HepG2 (cell line): ENCODE results near the gene FBXO44. TPM values are rescaled to one million over a fixed set of nuclear protein-coding genes. Genes with fewer than 3 reads are reported as not detected.

Experiments
- AGO2 ChIP-seq: fragments of 200-400 bp; formaldehyde crosslinking; optimal IDR thresholded peaks from 2 replicates; pipeline ENCODE3; 2017; ENCODE audit warnings: mild to moderate bottlenecking, low read depth, low read length, moderate library complexity
- BCL3 ChIP-seq: sonication (generic); formaldehyde crosslinking; IDR thresholded peaks from 2 replicates; pipeline ENCODE4 v1.5.1; 2020; ENCODE audit warnings: mild to moderate bottlenecking, missing genetic modification reagents, moderate library complexity
- FOSL1 ChIP-seq: sonication (generic); formaldehyde crosslinking; IDR thresholded peaks from 2 replicates; pipeline ENCODE4 v1.9.0; 2021; ENCODE audit warnings: missing genetic modification reagents, borderline replicate concordance
- HNRNPLL ChIP-seq: fragments of 200-400 bp; formaldehyde crosslinking; IDR thresholded peaks from 2 replicates; pipeline ENCODE4 v1.6.1; 2017; ENCODE audit warnings: mild to moderate bottlenecking, low read depth, low read length; ENCODE audit not compliant: poor library complexity, severe bottlenecking
- MEIS2 ChIP-seq: sonication (generic); formaldehyde crosslinking; IDR thresholded peaks from 2 replicates; pipeline ENCODE4 v1.9.0; 2021; ENCODE audit warnings: mild to moderate bottlenecking, missing genetic modification reagents
- NFKBIZ ChIP-seq: IDR thresholded peaks from 2 replicates; pipeline ENCODE4 v1.6.1; 2018; ENCODE audit warnings: missing genetic modification reagents, missing compliant biosample characterization
- PHF20 ChIP-seq: sonication (generic); formaldehyde crosslinking; IDR thresholded peaks from 2 replicates; pipeline ENCODE4 v1.5.0; 2020; ENCODE audit warnings: mild to moderate bottlenecking, missing genetic modification reagents
- PRPF4 ChIP-seq: fragments of 200-400 bp; formaldehyde crosslinking; IDR thresholded peaks from 2 replicates; pipeline ENCODE4 v1.6.1; 2016; ENCODE audit warnings: low read length, low read depth; ENCODE audit not compliant: poor library complexity, severe bottlenecking
- RBAK ChIP-seq: sonication (generic); formaldehyde crosslinking; IDR thresholded peaks from 2 replicates; pipeline ENCODE4 v1.5.1; 2020; ENCODE audit warnings: mild to moderate bottlenecking, missing genetic modification reagents
- TFDP2 ChIP-seq: sonication (generic); formaldehyde crosslinking; IDR thresholded peaks from 2 replicates; pipeline ENCODE4 v1.4.0; 2020; ENCODE audit warnings: missing genetic modification reagents
- XRCC5 ChIP-seq: fragments of 200-400 bp; formaldehyde crosslinking; optimal IDR thresholded peaks from 2 replicates; pipeline ENCODE3; 2017; ENCODE audit warnings: mild to moderate bottlenecking, low read length
- ZBTB38 ChIP-seq: sonication (generic); formaldehyde crosslinking; IDR thresholded peaks from 2 replicates; pipeline ENCODE4 v1.5.1; 2020; ENCODE audit warnings: mild to moderate bottlenecking, missing genetic modification reagents
- ZMAT3 ChIP-seq: sonication (generic); formaldehyde crosslinking; conservative IDR thresholded peaks from 2 replicates; pipeline ENCODE4 v1.7.0; 2021; ENCODE audit warnings: missing genetic modification reagents
- ZNF3 ChIP-seq: IDR thresholded peaks from 2 replicates; pipeline ENCODE4 v1.7.0; 2017; ENCODE audit warnings: inconsistent platforms
- ZNF441 ChIP-seq: sonication (generic); formaldehyde crosslinking; IDR thresholded peaks from 2 replicates; pipeline ENCODE4 v1.7.0; 2021; ENCODE audit warnings: missing genetic modification reagents, borderline replicate concordance
- polyA plus RNA-seq, 8 experiments: library from polyadenylated mRNA; depleted of rRNA in 3 of 8; stranded (reverse) in 7 of 8; unstranded in 1 of 8; fragments of >200 nt; fragmentation: Illumina TruSeq in 4 of 8; extraction: Trizol in 4 of 8; gene quantifications; 2 replicates each; pipeline versions ENCODE4 v1.2.1 to v1.2.3, GENCODE V29; 2011 to 2016; ENCODE audit warnings: low read depth in 4 of 8, missing spikeins in 1 of 8, mixed read lengths in 1 of 8; ENCODE audit not compliant: insufficient read depth in 1 of 8
- total RNA-seq, 5 experiments: library from RNA; depleted of rRNA; stranded (reverse); fragments of >200 nt; fragmentation: Illumina TruSeq; extraction: Trizol; gene quantifications; 2 replicates each; pipeline ENCODE4 v1.2.3, GENCODE V29; 2016; ENCODE audit warnings: low read depth in 1 of 5
- TF ChIP-seq, protein P1 (sequence below): sonication (generic); formaldehyde crosslinking; IDR thresholded peaks from 2 replicates; pipeline ENCODE4 v1.5.0; 2020; ENCODE audit warnings: mild to moderate bottlenecking, missing genetic modification reagents, moderate library complexity

FBXO44 gene
- total and polyA plus RNA-seq, 2 of the 13 experiments (the other 11 are each of a cell fraction or from before 2014, with no cell fraction given), result 22.4 to 27.9 TPM

DNA sequence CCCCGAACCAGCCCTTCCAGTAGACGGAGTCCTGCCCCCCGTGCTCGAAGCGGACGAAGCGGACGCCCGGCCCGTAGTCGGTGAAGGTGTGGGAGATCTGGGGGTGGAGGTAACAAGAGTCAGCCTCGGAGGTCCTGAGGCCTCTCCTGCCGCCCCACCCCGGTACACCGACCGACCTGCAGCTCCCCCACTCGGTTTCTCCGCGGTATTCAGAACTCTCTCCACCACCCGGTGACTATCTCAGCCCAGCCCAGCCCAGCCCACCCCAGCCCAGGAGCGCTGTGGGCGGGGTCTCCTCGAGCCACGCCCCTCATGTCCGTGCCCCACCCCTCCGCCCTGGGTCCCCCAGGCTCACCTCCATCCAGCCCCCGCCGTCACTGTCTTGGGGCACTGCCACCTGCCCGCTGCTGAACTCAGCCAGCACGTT is 5.9 kb upstream of the FBXO44 start (continued):
- TF ChIP-seq, protein P1, sequence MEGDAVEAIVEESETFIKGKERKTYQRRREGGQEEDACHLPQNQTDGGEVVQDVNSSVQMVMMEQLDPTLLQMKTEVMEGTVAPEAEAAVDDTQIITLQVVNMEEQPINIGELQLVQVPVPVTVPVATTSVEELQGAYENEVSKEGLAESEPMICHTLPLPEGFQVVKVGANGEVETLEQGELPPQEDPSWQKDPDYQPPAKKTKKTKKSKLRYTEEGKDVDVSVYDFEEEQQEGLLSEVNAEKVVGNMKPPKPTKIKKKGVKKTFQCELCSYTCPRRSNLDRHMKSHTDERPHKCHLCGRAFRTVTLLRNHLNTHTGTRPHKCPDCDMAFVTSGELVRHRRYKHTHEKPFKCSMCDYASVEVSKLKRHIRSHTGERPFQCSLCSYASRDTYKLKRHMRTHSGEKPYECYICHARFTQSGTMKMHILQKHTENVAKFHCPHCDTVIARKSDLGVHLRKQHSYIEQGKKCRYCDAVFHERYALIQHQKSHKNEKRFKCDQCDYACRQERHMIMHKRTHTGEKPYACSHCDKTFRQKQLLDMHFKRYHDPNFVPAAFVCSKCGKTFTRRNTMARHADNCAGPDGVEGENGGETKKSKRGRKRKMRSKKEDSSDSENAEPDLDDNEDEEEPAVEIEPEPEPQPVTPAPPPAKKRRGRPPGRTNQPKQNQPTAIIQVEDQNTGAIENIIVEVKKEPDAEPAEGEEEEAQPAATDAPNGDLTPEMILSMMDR (CRISPR knock-in tag), result no peak
- no peak for TF ChIP-seq XRCC5
- no peak for TF ChIP-seq BCL3
- TF ChIP-seq ZMAT3 (CRISPR knock-in tag), result no peak
- no peak for TF ChIP-seq ZNF441
- no peak for TF ChIP-seq RBAK (CRISPR knock-in tag)
- TF ChIP-seq TFDP2 (CRISPR knock-in tag), result no peak
- no peak for TF ChIP-seq PHF20 (CRISPR knock-in tag)
- no peak for TF ChIP-seq NFKBIZ (CRISPR knock-in tag)
- peak; percentile 7 for TF ChIP-seq HNRNPLL
- peak; percentile 54 for TF ChIP-seq AGO2
- no peak for TF ChIP-seq MEIS2
- no peak for TF ChIP-seq FOSL1 (CRISPR knock-in tag)
- peak; percentile 93 for TF ChIP-seq ZBTB38 (CRISPR knock-in tag)
- peak; percentile 62 for TF ChIP-seq PRPF4
- no peak for TF ChIP-seq ZNF3 (CRISPR knock-in tag)
